Frontal cortex (tissue), 4 donors: ENCODE data around the gene CMC1. TPM values are rescaled to one million over a fixed set of nuclear protein-coding genes. Genes with fewer than 3 reads are reported as not detected.

Experiments
- DNase-seq, 2 donors: peaks; one replicate each; pipeline ENCODE4 v3.0.0; 2012; ENCODE audit warnings: low spot score in 2 of 2
- FAIRE-seq: peaks from 2 replicates; lab custom pipeline; 2012; peaks lifted over from hg19 to GRCh38; lab: Jason Lieb, UNC
- total RNA-seq: library from RNA; depleted of rRNA; stranded (reverse); fragments of >200 nt; gene quantifications from one replicate; pipeline ENCODE4 v1.2.3, GENCODE V29; 2014
- donor health status: control.
- donor health status: control.
- donor health status: control.

Gene CMC1
- total RNA-seq, 1 donor from 2014 or later: 4.1 TPM

- DNase-seq (no peak), FAIRE-seq (no peak)
Observed at GRCh38 chr3:28348265-28348628, 106.8 kb downstream of the CMC1 start.

GRCh38 chr3:28348629-28349468 is 107.4 kb downstream of the CMC1 start, which contains the start of the genes AZI2 and ZCWPW2:
Gene AZI2, minus strand, starts transcription at chr3:28348824. Its CDS starts 8,207 bp downstream, at chr3:28340617.
Gene ZCWPW2, plus strand, starts transcription at chr3:28348721. Its CDS starts 64,348 bp downstream, at chr3:28413069.
- FAIRE-seq (no peak), DNase-seq (peak; percentile 70 to 72)

- no peak for DNase-seq
Observed at GRCh38 chr3:28349469-28350000, 108.1 kb downstream of the CMC1 start.

More at GRCh38 chr3:28349469-28350000, 108.1 kb downstream of the CMC1 start:
- FAIRE-seq: no peak

Other genes starting within 250 kb of the CMC1 start
- 4.9 TPM for gene ZCWPW2, start 107.1 kb downstream of the CMC1 start, total RNA-seq
- 51.0 TPM for gene AZI2, start 107.2 kb downstream of the CMC1 start, total RNA-seq